Breast epithelium (tissue), 4 donors: ENCODE measurements around the gene VSTM2L. TPM values are rescaled to one million over a fixed set of nuclear protein-coding genes. Genes with fewer than 3 reads are reported as not detected.
A peak's percentile ranks its signal among the peaks of the same experiment; 100 is the strongest.

Source experiments
- DNase-seq, 2 donors: peaks; one replicate each; pipeline ENCODE4 v3.0.0-alpha.2; 2019; ENCODE audit warnings: low spot score in 2 of 2
- H3K27ac ChIP-seq, 2 donors: fragments of 200-600 bp; sonication (generic) in 1 of 2; one replicate each; pipeline ENCODE4 v1.5.1; 2016 to 2019; ENCODE audit warnings: mild to moderate bottlenecking in 1 of 2
- H3K27me3 ChIP-seq, 2 donors: fragments of 200-600 bp; sonication (generic) in 1 of 2; one replicate each; pipeline versions ENCODE4 v1.5.1 to v1.6.0; 2017 to 2019; ENCODE audit warnings: control low read depth in 1 of 2, mild to moderate bottlenecking in 1 of 2
- H3K36me3 ChIP-seq: fragments of 200-600 bp; one replicate; pipeline ENCODE4 v1.5.1; 2019
- H3K4me1 ChIP-seq, 2 donors: fragments of 200-600 bp; sonication (generic); one replicate each; pipeline ENCODE4 v1.5.1; 2016 to 2019; ENCODE audit warnings: control low read depth in 1 of 2
- H3K4me3 ChIP-seq, 3 donors: fragments of 200-600 bp; sonication (generic); 1 replicate in 2 of 3; 2 replicates in 1 of 3; pipeline ENCODE4 v1.5.1; 2016 to 2019; ENCODE audit warnings: mild to moderate bottlenecking in 3 of 3, moderate library complexity in 2 of 3
- H3K9me3 ChIP-seq, 2 donors: fragments of 200-600 bp; sonication (generic) in 1 of 2; one replicate each; pipeline ENCODE4 v1.5.1; 2016 to 2019; ENCODE audit warnings: control low read depth in 1 of 2
- POLR2A ChIP-seq: fragments of 450-650 bp; IDR thresholded peaks from one replicate; pipeline ENCODE4 v1.6.1; 2016; ENCODE audit warnings: antibody characterized with exemption, mild to moderate bottlenecking, moderate library complexity
- POLR2AphosphoS5 ChIP-seq, 3 donors: sonication (generic); formaldehyde crosslinking; IDR thresholded peaks; one replicate each; pipeline ENCODE4 v1.6.1; 2017; ENCODE audit warnings: antibody characterized with exemption in 3 of 3
- intact Hi-C: fragments of 100-400 bp; cut with DNase I; formaldehyde crosslinking; loops from one replicate; pipeline ENCODE4 v1.15.1; 2023; ENCODE audit warnings: low total_unique reads
- total RNA-seq, 3 donors: library from RNA; depleted of rRNA; stranded (reverse); fragments of >200 nt; gene quantifications; one replicate each; pipeline ENCODE4 v1.1.0, GENCODE V29; 2016
- TF ChIP-seq, protein P1 (sequence below), 3 donors: fragments of 450-650 bp; IDR thresholded peaks; one replicate each; pipeline ENCODE4 v1.5.1; 2016 to 2017; ENCODE audit warnings: antibody characterized with exemption in 3 of 3, mild to moderate bottlenecking in 3 of 3, moderate library complexity in 3 of 3

VSTM2L gene
- total RNA-seq, 3 donors from 2014 or later, result 0.33 to 0.48 (median 0.44) TPM

DNA sequence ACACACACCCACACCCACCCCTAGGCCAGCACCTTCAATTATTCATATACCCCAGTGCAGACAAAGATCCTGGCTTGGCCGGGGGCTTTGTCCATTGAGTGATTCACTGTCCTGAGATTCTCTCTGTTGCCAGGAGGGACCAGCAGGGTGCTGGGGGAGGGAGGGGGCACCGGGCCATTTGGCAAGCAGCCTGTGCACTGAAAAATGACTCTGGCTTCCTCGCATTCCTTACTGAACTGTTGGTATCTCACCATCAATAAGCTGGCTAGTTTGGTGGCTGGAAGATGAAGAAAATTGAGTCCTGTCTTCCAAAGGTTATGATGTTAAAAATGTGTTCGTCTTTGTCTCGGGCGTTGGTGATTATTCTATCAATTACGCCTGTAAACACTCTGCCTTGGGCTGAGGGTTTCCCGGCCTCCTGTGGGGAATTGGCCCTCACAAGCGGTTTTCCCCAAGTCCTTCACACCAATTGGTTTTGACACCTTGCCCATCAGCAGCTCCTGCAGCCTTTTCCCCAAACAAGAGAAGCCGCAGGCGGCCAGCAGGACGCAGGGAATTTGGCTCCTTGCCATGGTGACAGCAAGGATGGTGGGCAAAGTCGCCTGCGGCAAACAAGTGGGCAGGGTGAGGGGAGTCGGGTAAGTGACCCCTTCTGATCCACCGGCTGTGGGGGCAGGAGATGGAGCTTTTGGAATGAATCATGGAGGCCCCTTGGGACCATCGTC is 4.9 kb downstream of the VSTM2L start:
- Histone ChIP-seq H3K9me3 (no peaks in the 10 kb centered on the region), H3K4me1 (no peaks in the 10 kb centered on the region), H3K4me3 (no peak overlapping the region), H3K27ac (no peak overlapping the region), H3K27me3 (peaks cover 5 to 47% of the 10 kb centered on the region in 2 donors), H3K36me3 (no peaks in the 10 kb centered on the region)
- no peak for DNase-seq
- intact Hi-C loops, result no loop called here
- TF ChIP-seq POLR2AphosphoS5 (IDR thresholded peaks at IDR 0.05) (no peak), POLR2A (no peak)
- TF ChIP-seq, protein P1, sequence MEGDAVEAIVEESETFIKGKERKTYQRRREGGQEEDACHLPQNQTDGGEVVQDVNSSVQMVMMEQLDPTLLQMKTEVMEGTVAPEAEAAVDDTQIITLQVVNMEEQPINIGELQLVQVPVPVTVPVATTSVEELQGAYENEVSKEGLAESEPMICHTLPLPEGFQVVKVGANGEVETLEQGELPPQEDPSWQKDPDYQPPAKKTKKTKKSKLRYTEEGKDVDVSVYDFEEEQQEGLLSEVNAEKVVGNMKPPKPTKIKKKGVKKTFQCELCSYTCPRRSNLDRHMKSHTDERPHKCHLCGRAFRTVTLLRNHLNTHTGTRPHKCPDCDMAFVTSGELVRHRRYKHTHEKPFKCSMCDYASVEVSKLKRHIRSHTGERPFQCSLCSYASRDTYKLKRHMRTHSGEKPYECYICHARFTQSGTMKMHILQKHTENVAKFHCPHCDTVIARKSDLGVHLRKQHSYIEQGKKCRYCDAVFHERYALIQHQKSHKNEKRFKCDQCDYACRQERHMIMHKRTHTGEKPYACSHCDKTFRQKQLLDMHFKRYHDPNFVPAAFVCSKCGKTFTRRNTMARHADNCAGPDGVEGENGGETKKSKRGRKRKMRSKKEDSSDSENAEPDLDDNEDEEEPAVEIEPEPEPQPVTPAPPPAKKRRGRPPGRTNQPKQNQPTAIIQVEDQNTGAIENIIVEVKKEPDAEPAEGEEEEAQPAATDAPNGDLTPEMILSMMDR (IDR thresholded peaks at IDR 0.05), result no peak

DNA sequence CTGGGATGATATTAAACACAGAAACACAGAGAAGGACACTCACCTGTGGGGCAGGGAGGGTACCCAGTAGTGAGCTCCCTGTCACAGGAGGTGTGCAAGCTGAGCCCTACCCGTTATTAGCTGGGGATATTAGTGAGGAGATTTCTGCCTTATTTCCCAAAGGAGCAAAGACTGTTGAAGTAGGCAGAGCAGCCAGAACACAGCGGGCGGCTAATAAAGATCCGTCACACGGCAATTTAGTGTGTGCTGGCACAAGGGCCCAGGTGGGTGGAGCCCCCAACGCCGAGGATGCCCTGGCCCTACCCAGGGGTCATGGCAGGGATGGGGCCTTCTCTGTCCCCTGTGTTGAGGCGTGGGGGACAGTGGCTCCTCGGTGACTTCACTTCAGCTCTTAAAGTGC is 8.3 kb downstream of the VSTM2L start:
- H3K27ac ChIP-seq, result no peak overlapping the region
- intact Hi-C loops, result no loop called here
- H3K27me3 ChIP-seq, result peaks cover 3 to 54% of the 10 kb centered on the region in 2 donors
- no peaks in the 10 kb centered on the region for H3K9me3 ChIP-seq
- no peak for DNase-seq
- H3K4me3 ChIP-seq, result no peak overlapping the region
- no peaks in the 10 kb centered on the region for H3K36me3 ChIP-seq
- no peaks in the 10 kb centered on the region for H3K4me1 ChIP-seq
- TF ChIP-seq POLR2AphosphoS5 (IDR thresholded peaks at IDR 0.05) (no peak), POLR2A (no peak)
- TF ChIP-seq, protein P1 (IDR thresholded peaks at IDR 0.05), result no peak

DNA sequence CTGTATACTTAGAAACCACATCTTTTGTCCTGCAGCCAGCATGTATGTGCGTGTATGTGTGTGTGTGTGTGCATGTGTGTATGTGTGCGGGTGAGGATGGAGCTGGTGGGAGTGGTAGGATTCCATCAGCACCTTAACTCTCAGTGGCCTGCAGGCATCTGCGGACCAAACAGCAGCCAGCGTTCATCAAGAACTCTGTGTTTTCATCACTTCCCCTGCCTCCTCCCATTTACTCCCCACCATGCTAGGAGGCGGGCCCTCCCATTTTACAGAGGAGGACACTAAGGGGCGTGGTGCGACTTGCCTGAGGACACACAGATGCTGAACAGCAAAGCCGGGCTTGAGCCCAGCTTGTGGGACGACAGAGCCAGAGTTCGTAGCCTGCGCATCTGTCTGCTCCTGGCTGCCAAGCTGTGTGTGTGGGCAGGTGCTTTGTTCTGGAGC is 8.9 kb downstream of the VSTM2L start:
- intact Hi-C loops, result no loop called here
- no peaks in the 10 kb centered on the region for H3K36me3 ChIP-seq
- no peak for TF ChIP-seq POLR2A
- TF ChIP-seq POLR2AphosphoS5 (IDR thresholded peaks at IDR 0.05), result no peak
- TF ChIP-seq, protein P1 (IDR thresholded peaks at IDR 0.05), result no peak
- peaks cover 3 to 60% of the 10 kb centered on the region in 2 donors for H3K27me3 ChIP-seq
- H3K9me3 ChIP-seq, result no peaks in the 10 kb centered on the region
- no peak overlapping the region for H3K4me3 ChIP-seq
- H3K4me1 ChIP-seq, result no peaks in the 10 kb centered on the region
- no peak overlapping the region for H3K27ac ChIP-seq
- peak in 1 of 2 donors; percentile 59 for DNase-seq

DNA sequence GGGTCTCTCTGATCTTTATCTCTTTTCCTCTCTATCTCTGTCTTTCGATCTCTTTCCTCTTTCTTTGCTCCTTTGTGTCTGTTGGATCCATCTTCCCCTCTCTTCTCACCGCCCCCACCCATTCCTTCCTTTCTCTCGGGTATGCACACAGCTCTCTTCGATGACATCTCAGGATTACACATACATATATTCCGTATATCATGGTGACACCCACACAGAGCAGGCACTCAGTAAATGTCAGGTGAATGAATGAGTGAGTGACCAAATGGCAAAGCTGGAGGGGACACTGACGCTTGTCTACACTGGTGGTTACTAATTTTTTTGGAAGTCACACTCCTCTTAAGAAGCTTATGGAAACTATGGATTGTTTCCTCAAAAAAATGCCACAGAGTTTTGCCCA is 9.9 kb downstream of the VSTM2L start:
- H3K4me1 ChIP-seq, result no peaks in the 10 kb centered on the region
- intact Hi-C loops, result no loop called here
- TF ChIP-seq POLR2A (no peak), POLR2AphosphoS5 (IDR thresholded peaks at IDR 0.05) (no peak)
- TF ChIP-seq, protein P1 (IDR thresholded peaks at IDR 0.05), result no peak
- peaks cover 3 to 68% of the 10 kb centered on the region in 2 donors for H3K27me3 ChIP-seq
- H3K36me3 ChIP-seq, result no peaks in the 10 kb centered on the region
- no peak overlapping the region for H3K27ac ChIP-seq
- DNase-seq, result no peak
- no peak overlapping the region for H3K4me3 ChIP-seq
- H3K9me3 ChIP-seq, result no peaks in the 10 kb centered on the region

DNA sequence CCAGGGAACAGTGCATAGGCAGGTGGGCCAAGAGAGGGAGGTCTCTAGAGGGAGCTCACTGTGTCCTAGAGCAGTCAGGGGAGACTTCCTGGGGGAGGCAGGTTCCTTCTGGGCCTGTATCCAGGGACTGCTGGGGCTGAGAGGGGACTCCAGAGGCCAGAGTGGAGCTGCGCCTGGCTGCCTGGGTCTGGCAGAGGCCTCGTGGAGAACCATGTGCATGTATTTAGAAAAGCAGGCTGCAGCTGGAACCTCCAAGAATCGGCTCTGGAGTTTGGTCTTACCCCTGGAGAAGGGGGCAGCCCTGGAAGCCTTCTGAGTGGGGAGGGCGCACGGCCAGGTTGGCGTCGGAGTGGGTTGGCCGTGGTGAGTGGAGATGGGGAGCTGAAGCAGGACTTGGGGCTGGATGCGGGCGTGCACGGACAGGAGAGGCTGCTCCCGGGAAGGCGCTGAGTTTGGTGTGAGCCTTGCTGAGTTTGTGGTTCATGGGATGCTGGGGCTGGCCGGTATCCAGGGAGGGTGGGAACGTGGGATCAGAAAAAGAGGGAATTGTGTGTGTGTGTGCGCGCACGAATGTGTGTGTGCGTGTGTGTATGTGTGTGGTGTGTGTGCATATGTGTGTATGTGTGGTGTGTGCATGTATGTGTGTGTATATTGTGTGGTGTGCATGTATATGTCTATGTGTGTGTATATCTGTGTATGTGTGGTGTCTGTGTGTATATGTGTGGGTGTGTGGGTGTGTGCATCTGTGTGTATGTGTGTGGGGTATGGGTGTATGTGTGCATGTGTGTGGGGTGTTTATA is 10.8 kb downstream of the VSTM2L start:
- Histone ChIP-seq H3K4me1 (no peaks in the 10 kb centered on the region), H3K9me3 (no peaks in the 10 kb centered on the region), H3K36me3 (no peaks in the 10 kb centered on the region), H3K27me3 (peaks cover 3 to 77% of the 10 kb centered on the region in 2 donors), H3K4me3 (no peak overlapping the region), H3K27ac (no peak overlapping the region)
- TF ChIP-seq, protein P1 (IDR thresholded peaks at IDR 0.05), result no peak
- TF ChIP-seq POLR2AphosphoS5 (IDR thresholded peaks at IDR 0.05) (no peak), POLR2A (no peak)
- intact Hi-C loops, result no loop called here
- no peak for DNase-seq
